Coronary artery (tissue), 2 donors: ENCODE results near the gene JUP.
A peak's percentile ranks its signal among the peaks of the same experiment; 100 is the strongest.
"Not testable (repeated sequence)": the region's sequence is repeated elsewhere in the genome, so short reads cannot be mapped to it uniquely, and the experiment has no call there.

Source experiments
- DNase-seq: peaks from one replicate; pipeline ENCODE4 v3.0.0-alpha.2; 2017; ENCODE audit warnings: low spot score
- H3K27ac ChIP-seq, 2 donors: fragments of 200-600 bp; sonication (generic); one replicate each; pipeline ENCODE4 v1.5.1; 2016 to 2019
- H3K4me3 ChIP-seq: fragments of 200-600 bp; sonication (generic); 2 replicates; pipeline ENCODE4 v1.5.1; 2016; ENCODE audit warnings: mild to moderate bottlenecking, moderate library complexity
- TF ChIP-seq, protein P1 (sequence below): fragments of 200-600 bp; sonication (generic); IDR thresholded peaks from one replicate; pipeline ENCODE4 v1.5.1; 2019; ENCODE audit warnings: antibody characterized with exemption

The JUP gene

DNA sequence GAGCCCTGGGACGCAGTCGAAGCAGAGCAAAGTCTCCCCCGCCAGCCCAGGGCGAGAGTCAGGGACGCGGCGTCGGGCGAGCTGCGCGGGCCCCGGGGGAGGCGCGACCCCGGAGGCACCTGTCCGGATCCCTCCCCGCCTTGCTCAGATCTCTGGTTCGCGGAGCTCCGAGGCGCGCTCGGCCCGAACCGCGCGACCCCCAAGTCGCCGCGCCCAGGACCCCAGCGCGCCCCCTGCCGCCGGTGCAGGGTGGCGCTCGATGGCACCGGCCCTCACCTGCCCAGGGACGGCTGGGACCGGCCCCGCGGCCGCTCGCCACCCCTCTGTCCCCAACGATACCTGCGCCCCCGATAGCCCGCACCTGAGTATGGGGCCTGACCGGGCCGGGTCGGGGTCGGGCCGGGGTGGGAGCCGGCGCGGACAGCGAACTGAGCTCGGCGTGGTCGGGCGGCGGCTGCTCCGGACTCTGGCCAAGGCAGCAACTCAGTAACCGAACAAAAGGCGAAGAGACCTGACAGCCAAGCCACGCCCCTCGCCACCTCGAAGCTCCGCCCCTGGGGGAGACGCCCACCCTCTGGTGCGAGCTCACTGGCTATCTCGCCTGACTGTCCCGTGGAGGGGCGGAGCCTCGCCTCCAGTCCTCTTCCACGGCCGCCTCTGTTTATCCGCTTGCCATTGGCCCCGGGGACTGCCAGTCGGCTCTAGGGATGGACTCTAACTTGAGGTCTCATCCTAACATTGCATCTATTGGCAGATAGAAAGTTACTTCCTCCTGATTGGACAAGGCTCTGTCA lies at the start of gene JUP:
Gene JUP (minus strand): TSS at position 485 of the 794 bp plus-strand sequence. CDS start 14,857 bp downstream, outside the sequence.
- DNase-seq = peak; percentile 99
- H3K27ac ChIP-seq = peak within 1 kb of the TSS; percentile 72 to 84
- peak within 1 kb of the TSS; percentile 87 for H3K4me3 ChIP-seq
- TF ChIP-seq, protein P1, sequence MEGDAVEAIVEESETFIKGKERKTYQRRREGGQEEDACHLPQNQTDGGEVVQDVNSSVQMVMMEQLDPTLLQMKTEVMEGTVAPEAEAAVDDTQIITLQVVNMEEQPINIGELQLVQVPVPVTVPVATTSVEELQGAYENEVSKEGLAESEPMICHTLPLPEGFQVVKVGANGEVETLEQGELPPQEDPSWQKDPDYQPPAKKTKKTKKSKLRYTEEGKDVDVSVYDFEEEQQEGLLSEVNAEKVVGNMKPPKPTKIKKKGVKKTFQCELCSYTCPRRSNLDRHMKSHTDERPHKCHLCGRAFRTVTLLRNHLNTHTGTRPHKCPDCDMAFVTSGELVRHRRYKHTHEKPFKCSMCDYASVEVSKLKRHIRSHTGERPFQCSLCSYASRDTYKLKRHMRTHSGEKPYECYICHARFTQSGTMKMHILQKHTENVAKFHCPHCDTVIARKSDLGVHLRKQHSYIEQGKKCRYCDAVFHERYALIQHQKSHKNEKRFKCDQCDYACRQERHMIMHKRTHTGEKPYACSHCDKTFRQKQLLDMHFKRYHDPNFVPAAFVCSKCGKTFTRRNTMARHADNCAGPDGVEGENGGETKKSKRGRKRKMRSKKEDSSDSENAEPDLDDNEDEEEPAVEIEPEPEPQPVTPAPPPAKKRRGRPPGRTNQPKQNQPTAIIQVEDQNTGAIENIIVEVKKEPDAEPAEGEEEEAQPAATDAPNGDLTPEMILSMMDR = peak; percentile 62

GRCh38 chr17:41835800-41836549 lies 49.5 kb upstream of the JUP start, which contains the start of gene NT5C3B:
Gene NT5C3B, minus strand, starts transcription at chr17:41836232. Its CDS starts 39 bp downstream, at chr17:41836193.
- DNase-seq = no peak
- TF ChIP-seq, protein P1 = no peak
- Histone ChIP-seq H3K27ac (peak within 1 kb of the TSS; percentile 78 to 88), H3K4me3 (peak within 1 kb of the TSS; percentile 93)

DNA sequence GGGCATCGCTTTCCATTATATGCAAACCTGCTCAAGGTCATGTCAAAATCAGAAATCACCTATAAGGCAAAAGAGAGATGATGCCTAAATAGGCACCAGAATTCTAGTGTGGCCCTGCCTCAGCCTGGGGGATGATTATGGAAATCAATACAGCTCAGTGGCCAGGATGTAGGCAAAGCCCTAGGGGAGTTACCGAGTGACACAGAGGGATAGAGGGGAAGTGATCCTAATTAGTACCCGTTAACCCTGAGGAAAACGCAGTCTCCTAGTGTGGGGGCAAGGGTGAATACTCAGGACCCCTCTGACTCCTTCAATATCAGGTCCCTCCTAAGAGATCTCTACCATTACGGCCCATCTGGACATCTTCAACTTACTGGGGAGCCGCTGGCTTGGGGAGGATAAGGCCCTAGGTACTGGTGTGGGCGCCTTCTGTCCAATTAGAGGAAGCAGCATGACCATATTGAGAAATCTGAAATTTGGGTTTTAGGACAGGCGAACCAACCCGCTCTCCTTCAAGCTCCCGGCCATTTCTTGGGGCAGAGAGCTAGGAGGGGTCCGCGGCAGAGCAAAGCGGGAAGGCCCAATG lies 48.8 kb upstream of the JUP start:
- TF ChIP-seq, protein P1 = no peak
- Histone ChIP-seq H3K27ac (peak overlapping the region; percentile 78 to 88), H3K4me3 (peak overlapping the region; percentile 93)
- DNase-seq = no peak

- DNase-seq, H3K27ac ChIP-seq, H3K4me3 ChIP-seq: not testable (repeated sequence)
Measured at GRCh38 chr17:41829961-41830360, 43.5 kb upstream of the JUP start.

GRCh38 chr17:41825175-41825845 lies 38.8 kb upstream of the JUP start:
- Histone ChIP-seq H3K4me3 (no peak overlapping the region), H3K27ac (no peak overlapping the region)
- TF ChIP-seq, protein P1 = no peak
- no peak for DNase-seq

- DNase-seq = no peak
- TF ChIP-seq, protein P1 = no peak
- H3K4me3 ChIP-seq = no peak overlapping the region
- no peak overlapping the region for H3K27ac ChIP-seq
Measured at GRCh38 chr17:41824086-41824485, 37.6 kb upstream of the JUP start.

GRCh38 chr17:41823580-41823979 lies 37.1 kb upstream of the JUP start:
- H3K4me3 ChIP-seq = no peak overlapping the region
- TF ChIP-seq, protein P1 = no peak
- no peak for DNase-seq
- no peak overlapping the region for H3K27ac ChIP-seq
